ENCODE data around the gene PHLDA2.
A peak's percentile ranks its signal among the peaks of the same experiment; 100 is the strongest.
"Not testable (repeated sequence)": the region's sequence is repeated elsewhere in the genome, so short reads cannot be mapped to it uniquely, and the experiment has no call there.

Gene PHLDA2

GRCh38 chr11:2912498-2912897 lies 16.7 kb downstream of the PHLDA2 start:
- DNase-seq: no peak

- no peak for DNase-seq
These were observed 17.3 kb downstream of the PHLDA2 start for GRCh38 chr11:2911785-2912391.

- no peak for DNase-seq
These were observed 18.0 kb downstream of the PHLDA2 start for GRCh38 chr11:2911088-2911784.

- no peak for DNase-seq
These were observed 18.7 kb downstream of the PHLDA2 start for GRCh38 chr11:2910401-2910955.

- DNase-seq: no peak
These were observed 19.9 kb downstream of the PHLDA2 start for GRCh38 chr11:2909133-2909902.

- no peak for DNase-seq
These were observed 21.1 kb downstream of the PHLDA2 start for GRCh38 chr11:2908130-2908529.

GRCh38 chr11:2905299-2905698 lies 23.9 kb downstream of the PHLDA2 start:
- not testable (repeated sequence) for DNase-seq

GRCh38 chr11:2904153-2905052 lies 24.8 kb downstream of the PHLDA2 start:
- no peak for DNase-seq

GRCh38 chr11:2903672-2904011 lies 25.6 kb downstream of the PHLDA2 start:
- DNase-seq: no peak

- DNase-seq: no peak
These were observed 26.2 kb downstream of the PHLDA2 start for GRCh38 chr11:2902784-2903671.

- peak; percentile 92 for DNase-seq
These were observed 27.1 kb downstream of the PHLDA2 start for GRCh38 chr11:2901854-2902783.

- no peak for DNase-seq
These were observed 27.9 kb downstream of the PHLDA2 start for GRCh38 chr11:2901196-2901796.

- DNase-seq: no peak
These were observed 30.0 kb downstream of the PHLDA2 start for GRCh38 chr11:2899080-2899783.

GRCh38 chr11:2898366-2899079 lies 30.7 kb downstream of the PHLDA2 start:
- no peak for DNase-seq

- DNase-seq: no peak
These were observed 32.2 kb downstream of the PHLDA2 start for GRCh38 chr11:2897048-2897447.

- no peak for DNase-seq
These were observed 33.2 kb downstream of the PHLDA2 start for GRCh38 chr11:2896047-2896446.

- no peak for DNase-seq
These were observed 35.3 kb downstream of the PHLDA2 start for GRCh38 chr11:2893935-2894334.

GRCh38 chr11:2892967-2893528 lies 36.2 kb downstream of the PHLDA2 start:
- no peak for DNase-seq
